Measurements from ENCODE around the gene SNRNP25.

DNA sequence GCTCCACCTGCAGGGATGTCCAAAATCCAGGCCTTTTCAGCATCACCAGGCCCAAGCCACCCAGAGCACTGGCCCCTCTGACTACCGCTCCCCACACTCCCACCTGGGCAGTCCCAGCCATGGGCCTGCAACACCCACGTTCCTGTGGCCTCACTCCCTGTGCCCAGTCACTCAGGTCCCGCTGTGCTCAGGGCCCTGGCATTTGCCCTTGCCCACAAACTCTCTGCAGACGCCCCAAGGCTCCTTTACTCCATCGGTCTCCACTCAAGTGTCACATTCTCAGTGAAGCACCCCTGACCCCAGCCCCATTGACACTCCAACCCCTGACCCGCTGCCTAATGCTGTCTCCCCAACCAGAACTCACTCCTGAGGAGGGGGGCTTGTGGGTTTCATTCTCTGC, 48.0 kb downstream of the SNRNP25 start:
- TF ChIP-seq, protein P1, sequence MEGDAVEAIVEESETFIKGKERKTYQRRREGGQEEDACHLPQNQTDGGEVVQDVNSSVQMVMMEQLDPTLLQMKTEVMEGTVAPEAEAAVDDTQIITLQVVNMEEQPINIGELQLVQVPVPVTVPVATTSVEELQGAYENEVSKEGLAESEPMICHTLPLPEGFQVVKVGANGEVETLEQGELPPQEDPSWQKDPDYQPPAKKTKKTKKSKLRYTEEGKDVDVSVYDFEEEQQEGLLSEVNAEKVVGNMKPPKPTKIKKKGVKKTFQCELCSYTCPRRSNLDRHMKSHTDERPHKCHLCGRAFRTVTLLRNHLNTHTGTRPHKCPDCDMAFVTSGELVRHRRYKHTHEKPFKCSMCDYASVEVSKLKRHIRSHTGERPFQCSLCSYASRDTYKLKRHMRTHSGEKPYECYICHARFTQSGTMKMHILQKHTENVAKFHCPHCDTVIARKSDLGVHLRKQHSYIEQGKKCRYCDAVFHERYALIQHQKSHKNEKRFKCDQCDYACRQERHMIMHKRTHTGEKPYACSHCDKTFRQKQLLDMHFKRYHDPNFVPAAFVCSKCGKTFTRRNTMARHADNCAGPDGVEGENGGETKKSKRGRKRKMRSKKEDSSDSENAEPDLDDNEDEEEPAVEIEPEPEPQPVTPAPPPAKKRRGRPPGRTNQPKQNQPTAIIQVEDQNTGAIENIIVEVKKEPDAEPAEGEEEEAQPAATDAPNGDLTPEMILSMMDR (IDR thresholded peaks at IDR 0.05; ENCODE audit: extremely low read depth in 1 of 2, insufficient read depth in 1 of 2, low read depth in 1 of 2, low read length in 2 of 2) = no peak
- TF ChIP-seq POLR2AphosphoS5 (IDR thresholded peaks at IDR 0.05; ENCODE audit: insufficient read depth, low read depth, low read length) (no peak), POLR2A (IDR thresholded peaks at IDR 0.05; ENCODE audit: low read depth, low read length) (no peak), GATA2 (IDR thresholded peaks at IDR 0.05; ENCODE audit: insufficient read depth, insufficient read length, low read depth, low read length) (no peak), MYC (IDR thresholded peaks at IDR 0.05; ENCODE audit: low read depth, low read length) (no peak)
